Upper lobe of left lung (tissue), 6 donors: ENCODE measurements around the gene FHOD1. TPM values are rescaled to one million over a fixed set of nuclear protein-coding genes. Genes with fewer than 3 reads are reported as not detected.

Source experiments
- ATAC-seq, 2 donors: fragments of 200-7000 bp; cut with Tn5 transposase; one replicate each; pipeline ENCODE4 v1.9.1; 2022; ENCODE audit warnings: mild to moderate bottlenecking in 2 of 2, moderate library complexity in 2 of 2; ENCODE audit not compliant: low FRiP score in 2 of 2
- DNase-seq, 2 donors: peaks; one replicate each; pipeline ENCODE4 v3.0.0-alpha.2; 2019 to 2020
- H3K27ac ChIP-seq, 4 donors: fragments of 200-600 bp; sonication (generic); one replicate each; pipeline ENCODE4 v1.5.1; 2016 to 2019
- H3K27me3 ChIP-seq, 4 donors: fragments of 200-600 bp; sonication (generic); one replicate each; pipeline ENCODE4 v1.5.1; 2017 to 2019
- H3K36me3 ChIP-seq, 4 donors: fragments of 200-600 bp; sonication (generic); one replicate each; pipeline ENCODE4 v1.5.1; 2016 to 2019
- H3K4me1 ChIP-seq, 4 donors: fragments of 200-600 bp; sonication (generic); one replicate each; pipeline ENCODE4 v1.5.1; 2018 to 2019
- H3K4me3 ChIP-seq, 4 donors: fragments of 200-600 bp; sonication (generic); one replicate each; pipeline ENCODE4 v1.5.1; 2017 to 2019; ENCODE audit warnings: mild to moderate bottlenecking in 2 of 4, moderate library complexity in 1 of 4
- H3K9me3 ChIP-seq, 4 donors: fragments of 200-600 bp; sonication (generic); one replicate each; pipeline ENCODE4 v1.5.1; 2018 to 2019
- CTCF ChIP-seq, 6 experiments: fragments of 450-650 bp in 4 of 6; fragments of 200-600 bp in 2 of 6; sonication (generic) in 2 of 6; IDR thresholded peaks; one replicate each; pipeline ENCODE4 v1.5.1; 2016 to 2019; ENCODE audit warnings: antibody characterized with exemption in 6 of 6
- EP300 ChIP-seq, 4 donors: sonication (generic); formaldehyde crosslinking; IDR thresholded peaks; one replicate each; pipeline ENCODE4 v1.5.1; 2017; ENCODE audit warnings: antibody characterized with exemption in 4 of 4, control low read depth in 2 of 4
- POLR2A ChIP-seq, 4 donors: fragments of 450-650 bp; IDR thresholded peaks; one replicate each; pipeline ENCODE4 v1.5.1; 2016 to 2017; ENCODE audit warnings: antibody characterized with exemption in 4 of 4, mild to moderate bottlenecking in 2 of 4
- POLR2AphosphoS5 ChIP-seq, 2 donors: sonication (generic); formaldehyde crosslinking; IDR thresholded peaks; one replicate each; pipeline ENCODE4 v1.5.1; 2017; ENCODE audit warnings: antibody characterized with exemption in 2 of 2
- WGBS, 2 donors: methylation state at CpG; one replicate each; pipeline ENCODE4 v1.1.5; 2017 to 2018; 5-methylcytosine and 5-hydroxymethylcytosine counted together
- total RNA-seq, 6 donors: library from RNA; depleted of rRNA in 4 of 6; stranded (reverse); fragments of >200 nt in 4 of 6; gene quantifications; one replicate each; pipeline versions ENCODE4 v1.1.0 to v1.2.1, GENCODE V29; 2016 to 2021
- donor health status: DM: no; HTN: no; CAD: no; lungs with moderate emphysema.
- donor health status: DM: no; HTN: yes; CAD: no; lungs with severe emphysema.

FHOD1 gene
- total RNA-seq, 6 donors from 2014 or later, result 26.0 to 310 (median 91.0) TPM

- WGBS, 2 donors, result 82 to 86% methylated on average over 2 of the region's 2 CpGs
- DNase-seq, result no peak
- H3K4me1 ChIP-seq, result peaks cover 20 to 25% (median 23%) of the 10 kb centered on the region in 4 donors
- no peaks in the 10 kb centered on the region for H3K27me3 ChIP-seq
- no peak overlapping the region for H3K4me3 ChIP-seq
- TF ChIP-seq POLR2A (IDR thresholded peaks at IDR 0.05), result no peak
- TF ChIP-seq CTCF (IDR thresholded peaks at IDR 0.05), result no peak
- TF ChIP-seq POLR2AphosphoS5 (IDR thresholded peaks at IDR 0.05), result no peak
- TF ChIP-seq EP300 (IDR thresholded peaks at IDR 0.05), result no peak
- ATAC-seq, result no peak
- peaks cover 0 to 10% (median 0%) of the 10 kb centered on the region in 4 donors for H3K36me3 ChIP-seq
- no peaks in the 10 kb centered on the region for H3K9me3 ChIP-seq
- no peak overlapping the region for H3K27ac ChIP-seq
These were observed 28.0 kb upstream of the FHOD1 start for GRCh38 chr16:67275321-67275720.

GRCh38 chr16:67271446-67271845, 24.2 kb upstream of the FHOD1 start:
- Histone ChIP-seq H3K9me3 (no peaks in the 10 kb centered on the region), H3K4me3 (no peak overlapping the region), H3K36me3 (peaks cover 0 to 7% (median 0%) of the 10 kb centered on the region in 4 donors), H3K27me3 (no peaks in the 10 kb centered on the region), H3K27ac (no peak overlapping the region), H3K4me1 (peaks cover 0 to 5% (median 0%) of the 10 kb centered on the region in 4 donors)
- DNase-seq (no peak), ATAC-seq (peak in 1 of 2 donors; percentile 8)
- TF ChIP-seq EP300 (IDR thresholded peaks at IDR 0.05) (no peak), POLR2A (IDR thresholded peaks at IDR 0.05) (no peak), POLR2AphosphoS5 (IDR thresholded peaks at IDR 0.05) (no peak), CTCF (IDR thresholded peaks at IDR 0.05) (no peak)
- WGBS, 2 donors, result 90 to 94% methylated on average over 3 to 4 of the region's 4 CpGs

- ATAC-seq (peak in 1 of 2 donors; percentile 24), DNase-seq (no peak)
- WGBS, 2 donors, result 90 to 91% methylated on average over 11 of the region's 11 CpGs
- H3K4me1 ChIP-seq, result peaks cover 0 to 5% (median 0%) of the 10 kb centered on the region in 4 donors
- no peaks in the 10 kb centered on the region for H3K27me3 ChIP-seq
- no peak overlapping the region for H3K4me3 ChIP-seq
- no peak overlapping the region for H3K27ac ChIP-seq
- H3K36me3 ChIP-seq, result peaks cover 0 to 5% (median 0%) of the 10 kb centered on the region in 4 donors
- no peak for TF ChIP-seq EP300 (IDR thresholded peaks at IDR 0.05)
- H3K9me3 ChIP-seq, result no peaks in the 10 kb centered on the region
These were observed 23.7 kb upstream of the FHOD1 start for GRCh38 chr16:67270931-67271338.

GRCh38 chr16:67269766-67270165, 22.5 kb upstream of the FHOD1 start:
- WGBS, 2 donors, result 54 to 55% methylated on average over 5 of the region's 5 CpGs
- peak in 1 of 2 donors; percentile 56 for ATAC-seq
- Histone ChIP-seq H3K27me3 (no peaks in the 10 kb centered on the region), H3K4me1 (peaks cover 0 to 5% (median 0%) of the 10 kb centered on the region in 4 donors), H3K36me3 (no peaks in the 10 kb centered on the region), H3K4me3 (no peak overlapping the region), H3K27ac (no peak overlapping the region), H3K9me3 (no peaks in the 10 kb centered on the region)
- TF ChIP-seq POLR2A (IDR thresholded peaks at IDR 0.05), result no peak
- no peak for TF ChIP-seq POLR2AphosphoS5 (IDR thresholded peaks at IDR 0.05)
- TF ChIP-seq CTCF (IDR thresholded peaks at IDR 0.05), result no peak
- no peak for TF ChIP-seq EP300 (IDR thresholded peaks at IDR 0.05)
- DNase-seq, result peak in 1 of 2 donors; percentile 35

GRCh38 chr16:67268136-67268579, 20.9 kb upstream of the FHOD1 start:
- no peaks in the 10 kb centered on the region for H3K36me3 ChIP-seq
- DNase-seq (peak in 1 of 2 donors; percentile 89), ATAC-seq (peak; percentile 85 to 92)
- WGBS, 2 donors, result 53 to 65% methylated on average over 5 of the region's 5 CpGs
- peak overlapping the region in 1 of 4 donors; percentile 16 for H3K27ac ChIP-seq
- H3K27me3 ChIP-seq, result no peaks in the 10 kb centered on the region
- no peak overlapping the region for H3K4me3 ChIP-seq
- H3K9me3 ChIP-seq, result no peaks in the 10 kb centered on the region
- TF ChIP-seq EP300 (IDR thresholded peaks at IDR 0.05) (no peak), POLR2AphosphoS5 (IDR thresholded peaks at IDR 0.05) (no peak), CTCF (IDR thresholded peaks at IDR 0.05) (no peak), POLR2A (IDR thresholded peaks at IDR 0.05) (no peak)
- peaks cover 0 to 5% (median 0%) of the 10 kb centered on the region in 4 donors for H3K4me1 ChIP-seq
